HG03045 (cell line): Measurements from ENCODE around the gene OR6T1.

Experiments used
- ATAC-seq: cut with Tn5 transposase; IDR thresholded peaks from one replicate; pipeline ENCODE4 v1.9.1; 2021; ENCODE audit warnings: mild to moderate bottlenecking, moderate library complexity; ENCODE audit not compliant: unreplicated experiment

The OR6T1 gene

GRCh38 chr11:123943738-123944137, at the start of gene OR6T1:
Gene OR6T1 (minus strand): TSS chr11:123943838. CDS start chr11:123943838, 0 bp downstream.
- no peak for ATAC-seq

- no peak for ATAC-seq
Measured at GRCh38 chr11:123979311-123979710, 35.7 kb upstream of the OR6T1 start.

- ATAC-seq = no peak
Measured at GRCh38 chr11:123977731-123978347, 34.2 kb upstream of the OR6T1 start, which contains the start of gene OR10S1. Gene OR10S1 (minus strand): TSS chr11:123977781. CDS start chr11:123977664, 117 bp downstream.

GRCh38 chr11:123976770-123977560, 33.3 kb upstream of the OR6T1 start:
- no peak for ATAC-seq

- ATAC-seq = no peak
Measured at GRCh38 chr11:123973816-123974215, 30.2 kb upstream of the OR6T1 start.

GRCh38 chr11:123956752-123957151, 13.1 kb upstream of the OR6T1 start:
- no peak for ATAC-seq

GRCh38 chr11:123945132-123945531, 1.5 kb upstream of the OR6T1 start:
- no peak for ATAC-seq

- no peak for ATAC-seq
Measured at GRCh38 chr11:123942413-123942812, 1.2 kb downstream of the OR6T1 start.

GRCh38 chr11:123939317-123939716, 4.3 kb downstream of the OR6T1 start, which contains the start of gene OR4D5:
Gene OR4D5 (plus strand): TSS chr11:123939617. CDS start chr11:123939617, 0 bp downstream.
- no peak for ATAC-seq

GRCh38 chr11:123924027-123924426, 19.6 kb downstream of the OR6T1 start:
- ATAC-seq = no peak

GRCh38 chr11:123920943-123921342, 22.7 kb downstream of the OR6T1 start:
- no peak for ATAC-seq

- no peak for ATAC-seq
Measured at GRCh38 chr11:123905826-123906225, 37.8 kb downstream of the OR6T1 start.

GRCh38 chr11:123904932-123905331, 38.7 kb downstream of the OR6T1 start:
- no peak for ATAC-seq

- peak; percentile 70 for ATAC-seq
Measured at GRCh38 chr11:123903932-123904331, 39.7 kb downstream of the OR6T1 start.

- no peak for ATAC-seq
Measured at GRCh38 chr11:123901867-123902266, 41.8 kb downstream of the OR6T1 start, which contains the start of gene OR8D4. Gene OR8D4 (plus strand): TSS chr11:123902167. CDS start chr11:123906432, 4,265 bp downstream.

GRCh38 chr11:123899792-123900191, 43.8 kb downstream of the OR6T1 start:
- no peak for ATAC-seq
